Right ventricle myocardium inferior (tissue), 1 donor: ENCODE results near the gene GNA12. TPM values are rescaled to one million over a fixed set of nuclear protein-coding genes. Genes with fewer than 3 reads are reported as not detected.
A peak's percentile ranks its signal among the peaks of the same experiment; 100 is the strongest.
"Not testable (repeated sequence)": the region's sequence is repeated elsewhere in the genome, so short reads cannot be mapped to it uniquely, and the experiment has no call there.

Source experiments
- ATAC-seq: fragments of 200-7000 bp; cut with Tn5 transposase; one replicate; pipeline ENCODE4 v1.9.1; 2020; ENCODE audit warnings: mild to moderate bottlenecking, moderate library complexity
- DNase-seq: peaks from one replicate; pipeline ENCODE4 v3.0.0; 2021; ENCODE audit errors: missing footprints
- intact Hi-C: fragments of 100-400 bp; cut with DNase I; formaldehyde crosslinking; loops from one replicate; pipeline ENCODE4 v1.11.0; 2022
- total RNA-seq: library from RNA; stranded (reverse); fragmentation: NEBNext Ultra II Directional; extraction: Animal tissue kit (Norgen Biotek cat#: 25700); gene quantifications from one replicate; pipeline ENCODE4 v1.2.1, GENCODE V29; 2021
- donor health status: DM: no; HTN: yes; CAD: no; lungs with severe emphysema.

Gene GNA12
- total RNA-seq, 1 donor from 2014 or later: 40.8 TPM

DNA sequence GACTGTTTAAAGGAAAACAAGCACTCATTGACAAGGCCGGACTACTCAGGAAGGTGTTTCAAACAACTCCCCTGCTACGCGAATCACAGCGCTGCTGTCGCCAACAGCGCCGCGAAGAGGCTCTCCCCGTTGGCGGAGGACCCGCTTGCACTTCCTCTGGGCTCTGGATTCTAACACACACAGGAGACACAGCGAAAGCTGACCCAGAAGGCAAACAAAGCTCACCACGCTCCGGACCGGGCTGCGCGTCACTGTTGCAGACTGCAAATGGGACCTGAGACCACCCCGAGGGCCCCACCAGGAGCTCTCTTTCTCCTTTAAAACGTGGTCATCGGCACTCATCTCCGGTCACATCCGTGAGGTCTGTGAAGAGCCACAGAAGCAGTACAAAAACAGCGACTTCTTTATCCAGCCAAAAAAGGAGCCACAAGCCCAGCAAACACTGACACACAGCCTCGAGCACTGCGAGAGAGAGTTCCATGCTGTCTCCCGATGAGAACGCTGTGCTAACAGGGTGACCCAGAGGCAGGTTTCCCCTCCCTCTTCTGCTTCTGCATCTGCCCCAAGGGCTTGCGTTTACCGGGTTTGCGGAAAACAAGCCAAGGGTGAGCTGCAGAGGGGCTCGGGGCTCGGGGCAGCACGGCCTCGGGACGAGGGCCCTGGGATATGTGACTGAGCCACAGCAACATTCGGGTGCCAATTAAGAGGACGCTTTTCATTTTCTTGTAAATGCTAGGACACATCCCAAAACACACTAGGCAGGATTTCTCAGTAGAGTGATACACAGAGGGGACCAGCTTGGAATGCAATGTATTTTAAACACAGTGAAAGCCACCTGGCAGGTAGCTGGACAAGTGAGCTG lies 114.8 kb downstream of the GNA12 start:
- ATAC-seq: no peak
- intact Hi-C loops: no loop called here
- peak; percentile 50 for DNase-seq

DNA sequence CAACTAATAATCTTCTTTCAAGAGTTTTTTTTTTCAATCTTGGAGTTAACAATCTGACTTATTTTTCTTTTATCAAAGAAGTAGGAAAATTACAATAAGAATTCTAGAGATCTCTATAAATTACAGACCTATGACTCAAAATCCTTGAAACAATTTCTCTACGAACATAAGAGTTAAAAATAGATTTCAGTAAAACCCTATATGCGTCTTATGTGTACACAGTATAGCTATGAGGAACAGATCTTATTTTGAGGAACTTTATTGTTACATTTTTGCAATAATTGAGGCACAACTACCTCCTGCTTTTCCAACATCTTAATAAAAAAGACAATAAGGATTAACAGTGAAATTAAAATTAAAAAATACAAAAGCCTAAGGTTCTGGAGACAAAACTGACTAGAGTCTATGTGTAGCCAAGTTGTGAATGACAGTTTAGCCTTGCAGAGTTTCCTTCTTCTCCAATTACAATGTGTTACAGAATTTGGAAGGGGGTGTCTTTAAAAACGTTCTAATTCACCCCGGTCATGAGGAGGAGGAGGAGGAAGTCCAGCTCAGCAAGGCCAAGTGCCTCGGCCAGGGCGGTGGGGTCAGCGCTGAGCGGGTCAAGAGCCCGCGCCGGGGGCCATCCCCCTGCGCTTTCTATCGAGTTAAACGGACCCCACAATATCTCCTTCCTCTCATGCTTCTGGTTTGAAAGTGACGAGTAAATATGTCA lies 115.6 kb downstream of the GNA12 start:
- ATAC-seq (no peak), DNase-seq (no peak)
- intact Hi-C loops: no loop called here

- DNase-seq: peak; percentile 50
- intact Hi-C loops, ATAC-seq: not testable (repeated sequence)
Observed at GRCh38 chr7:2727206-2727605, 116.9 kb downstream of the GNA12 start.

DNA sequence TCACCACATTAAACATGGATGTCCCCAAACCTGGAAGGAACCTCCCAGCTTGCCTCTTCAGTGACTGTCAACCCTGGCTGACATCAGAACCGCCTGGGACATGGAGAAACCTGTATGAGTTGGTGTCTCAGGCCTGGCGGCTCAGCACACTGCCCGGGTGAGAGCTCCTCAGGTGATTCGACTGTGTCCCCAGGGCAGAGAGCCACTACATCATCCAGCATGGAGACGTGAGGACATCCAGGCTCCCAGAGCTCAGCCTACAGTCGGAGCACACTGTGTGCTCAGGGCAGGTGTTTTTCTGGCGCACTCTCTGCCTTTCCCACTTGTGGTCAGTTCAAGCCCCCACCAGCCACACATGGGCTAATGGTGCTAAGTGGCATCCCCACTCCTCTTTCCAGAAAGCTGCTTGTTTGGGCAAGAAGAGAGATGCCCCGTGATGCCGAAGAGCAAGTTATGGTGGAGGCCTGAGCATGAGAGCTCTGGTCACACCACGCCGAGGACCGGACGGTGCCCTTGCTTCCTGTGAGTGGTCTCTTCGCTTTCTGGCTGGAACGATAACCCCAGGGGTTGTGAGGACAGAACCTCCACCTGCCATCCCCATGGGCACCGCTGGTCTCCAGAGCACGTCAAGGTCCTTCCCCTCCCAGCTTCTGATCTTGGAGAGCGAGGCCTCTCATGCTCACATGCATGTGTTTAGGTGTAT lies 117.6 kb downstream of the GNA12 start:
- no peak for ATAC-seq
- peak; percentile 51 for DNase-seq
- intact Hi-C loops: no loop called here

DNA sequence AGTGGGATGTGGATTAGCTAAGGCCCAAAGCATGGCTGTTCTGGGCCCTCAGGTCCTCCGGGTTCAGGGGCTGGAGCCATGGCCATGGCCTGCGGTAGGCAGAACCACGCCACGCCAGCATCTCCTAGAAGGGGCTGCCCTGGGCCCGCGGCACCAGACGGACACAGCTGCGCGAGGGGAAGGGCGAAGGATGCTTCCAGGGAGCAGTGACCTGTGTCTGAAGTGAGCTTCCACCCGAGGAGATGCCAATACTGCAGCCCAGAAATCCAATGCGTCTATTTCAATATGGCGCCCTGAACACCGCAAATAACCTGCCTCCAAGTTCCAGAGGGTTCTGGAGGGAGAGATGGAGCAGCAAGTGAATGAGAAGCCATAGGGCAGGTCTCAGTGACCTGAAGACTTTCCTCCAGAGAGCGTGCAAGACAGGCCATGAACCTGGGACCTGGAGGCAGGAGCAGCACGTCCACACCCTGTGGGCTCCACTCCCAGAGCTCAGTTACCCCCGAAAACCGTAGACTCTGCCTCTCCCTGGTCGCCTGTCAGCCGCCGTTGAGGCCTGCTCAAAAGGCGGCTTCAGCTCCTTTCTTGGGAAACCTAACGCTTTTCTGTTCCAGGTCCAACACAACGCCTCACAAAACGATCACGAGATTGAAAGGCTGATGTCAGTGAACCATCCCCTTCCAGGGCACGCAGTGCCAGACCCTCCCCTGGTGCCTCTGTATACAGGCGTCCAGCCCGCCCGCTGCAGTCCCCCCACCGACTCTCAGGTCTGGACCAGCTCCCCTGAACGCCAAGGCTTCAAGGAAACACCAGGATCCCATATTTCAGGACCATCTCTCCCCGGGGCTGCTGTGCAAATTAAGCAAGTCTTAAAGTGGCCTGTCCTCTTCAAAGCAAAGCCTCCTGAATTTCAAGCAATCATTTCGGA lies 118.7 kb downstream of the GNA12 start:
- intact Hi-C loops: no loop called here
- peak; percentile 43 for DNase-seq
- ATAC-seq: no peak

DNA sequence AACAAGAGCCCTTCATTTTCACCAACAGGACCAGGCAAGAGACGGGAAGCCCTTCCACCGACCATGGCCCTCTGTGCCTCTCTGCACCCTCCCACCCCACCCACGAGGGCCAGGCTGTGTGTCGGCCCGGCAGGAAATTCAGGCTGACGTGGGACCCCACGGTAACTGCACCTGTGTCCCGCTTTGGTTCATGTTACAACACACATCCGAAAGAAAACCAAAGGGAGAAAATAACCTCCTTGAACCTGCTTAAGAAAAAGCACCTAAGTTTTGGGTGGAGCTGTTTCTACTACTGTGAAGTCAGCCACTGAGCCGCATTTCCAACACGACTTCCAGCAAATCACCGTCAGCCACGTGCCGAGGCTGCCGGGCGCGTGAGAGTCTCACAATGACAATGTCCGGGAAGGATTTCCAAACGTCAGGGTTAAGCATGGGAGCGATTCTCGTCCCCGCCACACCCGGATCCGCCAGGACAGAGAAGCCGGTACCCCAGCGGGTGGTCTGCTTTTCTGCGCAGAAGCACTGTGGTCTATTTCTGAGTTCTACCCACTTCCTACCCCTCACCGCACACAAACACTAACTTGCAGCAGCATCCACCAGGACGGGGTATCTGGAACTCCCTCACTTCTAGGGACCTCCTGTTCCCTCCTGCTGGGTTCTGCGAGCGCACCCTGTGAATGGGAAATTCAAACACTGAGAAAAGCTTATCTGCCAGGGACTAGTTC lies 119.5 kb downstream of the GNA12 start:
- ATAC-seq (no peak), DNase-seq (peak; percentile 34)
- intact Hi-C loops: no loop called here

GRCh38 chr7:2724036-2724435 lies 120.1 kb downstream of the GNA12 start:
- intact Hi-C loops, ATAC-seq: not testable (repeated sequence)
- DNase-seq: peak; percentile 61

- DNase-seq: no peak
- intact Hi-C loops: no loop called here
- ATAC-seq: no peak
Observed at GRCh38 chr7:2723138-2723850, 120.8 kb downstream of the GNA12 start.

GRCh38 chr7:2722591-2722990 lies 121.5 kb downstream of the GNA12 start:
- ATAC-seq (no peak), DNase-seq (no peak)
- intact Hi-C loops: no loop called here

GRCh38 chr7:2721842-2722241 lies 122.3 kb downstream of the GNA12 start:
- DNase-seq (peak; percentile 59), ATAC-seq (no peak)
- intact Hi-C loops: no loop called here

DNA sequence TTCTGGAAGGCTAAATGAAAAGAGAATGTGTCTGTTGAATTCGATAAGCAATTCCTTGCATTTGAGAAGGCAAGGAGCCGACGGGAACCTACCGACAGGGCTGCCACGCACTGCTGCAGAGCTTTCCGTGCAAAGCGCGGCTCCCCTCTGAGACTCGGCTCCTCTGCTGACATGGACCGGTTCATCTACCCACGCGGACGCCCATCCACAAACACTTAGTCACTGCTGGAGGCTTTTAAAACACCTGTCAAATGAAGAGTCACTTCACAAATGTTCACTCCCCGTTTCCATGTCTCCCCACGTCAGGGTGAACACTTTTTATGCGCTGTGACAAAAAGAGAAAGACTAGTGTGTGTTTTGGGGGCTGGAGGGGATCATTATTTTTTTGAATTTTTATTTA lies 124.1 kb downstream of the GNA12 start:
- DNase-seq (peak; percentile 11), ATAC-seq (no peak)
- intact Hi-C loops: no loop called here

DNA sequence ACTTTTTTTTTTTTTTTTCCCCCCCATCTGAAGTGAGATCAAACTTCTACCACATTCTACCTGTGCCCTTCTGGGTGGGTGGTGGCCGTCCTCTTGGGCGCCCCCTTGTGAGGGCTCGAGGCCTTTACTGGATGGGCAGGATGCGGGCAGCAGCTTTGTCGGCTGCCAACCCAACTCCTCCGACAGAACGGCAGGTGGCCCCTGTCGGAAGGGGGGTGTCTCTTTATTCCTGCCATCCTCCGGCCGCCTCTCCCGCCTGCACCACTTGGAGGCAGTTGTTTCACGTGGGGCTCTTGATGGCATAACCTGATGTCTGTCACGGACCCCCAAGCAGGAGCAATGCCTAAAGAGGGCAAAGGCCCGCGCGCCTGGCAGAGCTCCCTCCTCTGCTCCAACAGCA lies 125.1 kb downstream of the GNA12 start:
- ATAC-seq: no peak
- DNase-seq: peak; percentile 63
- intact Hi-C loops: loop anchor here (5.0 kb wide), 1 partner anchor 83 kb away; no protein-coding TSS in a partner anchor

GRCh38 chr7:2718296-2718965 lies 125.7 kb downstream of the GNA12 start:
- DNase-seq (peak; percentile 59), ATAC-seq (no peak)
- intact Hi-C loops: loop anchor here (5.0 kb wide), 1 partner anchor 84 kb away; no protein-coding TSS in a partner anchor

DNA sequence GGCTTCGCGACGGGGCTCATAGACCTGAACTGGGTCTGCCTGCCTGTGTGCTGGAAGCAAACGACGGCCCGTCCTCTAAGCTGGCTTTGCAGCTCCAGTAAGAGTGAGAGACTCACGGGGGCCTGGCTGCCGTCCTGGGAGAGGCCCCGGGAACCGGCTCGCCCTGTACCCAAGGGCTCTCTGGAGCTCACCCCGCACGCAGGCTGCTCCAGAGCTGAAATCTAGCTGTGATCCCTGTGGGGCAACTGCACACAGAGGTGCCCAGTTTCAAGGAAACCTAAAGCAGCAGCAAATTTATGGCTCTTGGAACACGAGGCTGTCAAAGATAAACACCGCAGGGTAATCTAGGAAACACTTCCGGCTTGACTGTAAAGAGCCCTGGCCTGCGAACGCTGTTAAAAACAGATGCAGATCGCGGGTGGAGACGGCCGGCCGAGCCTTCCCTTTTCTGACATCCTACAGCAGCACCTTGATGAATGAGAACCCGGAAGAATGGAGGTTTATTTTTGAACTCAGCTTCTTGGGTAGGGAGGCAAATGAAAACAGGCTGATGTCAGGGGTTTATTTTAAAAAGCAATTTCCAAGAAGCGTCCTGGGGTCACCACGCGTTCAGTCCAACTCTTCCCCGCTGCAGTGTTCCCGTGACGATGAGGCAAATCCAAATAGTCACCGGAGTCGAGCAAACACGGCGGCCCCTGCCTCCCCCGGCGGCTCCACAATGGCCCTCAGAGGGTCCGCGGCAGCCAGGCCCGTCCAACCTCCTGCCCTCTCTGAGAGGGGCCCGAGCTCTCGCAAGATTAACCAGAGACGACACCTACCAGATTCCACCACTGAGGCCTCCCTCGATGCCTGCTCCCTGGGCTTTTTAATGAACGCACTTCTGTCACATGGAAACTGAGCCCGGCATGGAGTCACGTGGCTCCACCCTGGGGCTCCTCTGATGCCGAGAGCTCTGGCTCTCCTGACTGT lies 126.5 kb downstream of the GNA12 start:
- peak; percentile 41 for ATAC-seq
- peak; percentile 69 for DNase-seq
- intact Hi-C loops: loop anchor here (5.0 kb wide), 1 partner anchor 85 kb away; no protein-coding TSS in a partner anchor

- DNase-seq (no peak), ATAC-seq (no peak)
- intact Hi-C loops: loop anchor here (5.0 kb wide), 1 partner anchor 85 kb away; no protein-coding TSS in a partner anchor
Observed at GRCh38 chr7:2716906-2717292, 127.2 kb downstream of the GNA12 start.
